Liver (tissue), 9 donors: ENCODE results near the gene MMP13. TPM values are rescaled to one million over a fixed set of nuclear protein-coding genes. Genes with fewer than 3 reads are reported as not detected.
"Not testable (repeated sequence)": the region's sequence is repeated elsewhere in the genome, so short reads cannot be mapped to it uniquely, and the experiment has no call there.

Experiments used
- DNase-seq: peaks from one replicate; pipeline ENCODE4 v3.0.0-alpha.2; 2017; ENCODE audit warnings: low spot score
- H3K27ac ChIP-seq, 2 donors: one replicate each; pipeline ENCODE4 v1.7.0; 2013; ENCODE audit warnings: inconsistent platforms in 2 of 2, low read length in 2 of 2, control low read depth in 1 of 2, low read depth in 1 of 2, mild to moderate bottlenecking in 1 of 2
- H3K27me3 ChIP-seq, 4 donors: one replicate each; pipeline versions ENCODE4 v1.6.1 to v1.7.0; 2013; ENCODE audit warnings: low read length in 3 of 4, inconsistent platforms in 1 of 4, mild to moderate bottlenecking in 1 of 4, moderate library complexity in 1 of 4; ENCODE audit not compliant: control insufficient read depth in 4 of 4, insufficient read depth in 4 of 4
- H3K36me3 ChIP-seq, 4 donors: one replicate each; pipeline versions ENCODE4 v1.6.1 to v1.7.0; 2013; ENCODE audit warnings: low read length in 3 of 4, mild to moderate bottlenecking in 3 of 4, low read depth in 1 of 4, moderate library complexity in 1 of 4; ENCODE audit not compliant: control insufficient read depth in 4 of 4, insufficient read depth in 3 of 4
- H3K4me1 ChIP-seq, 4 donors: one replicate each; pipeline versions ENCODE4 v1.6.1 to v1.7.0; 2013; ENCODE audit warnings: low read length in 3 of 4, mild to moderate bottlenecking in 3 of 4, moderate library complexity in 1 of 4; ENCODE audit not compliant: control insufficient read depth in 4 of 4, insufficient read depth in 4 of 4
- H3K4me3 ChIP-seq, 3 donors: one replicate each; pipeline versions ENCODE4 v1.6.1 to v1.7.0; 2013; ENCODE audit warnings: low read length in 3 of 3, control low read depth in 1 of 3, low read depth in 1 of 3, mild to moderate bottlenecking in 1 of 3
- H3K9ac ChIP-seq, 2 donors: one replicate each; pipeline ENCODE4 v1.7.0; 2013; ENCODE audit warnings: low read length in 2 of 2, mild to moderate bottlenecking in 2 of 2, moderate library complexity in 2 of 2, control low read depth in 1 of 2, low read depth in 1 of 2
- H3K9me3 ChIP-seq, 4 donors: one replicate each; pipeline versions ENCODE4 v1.6.1 to v1.7.0; 2013; ENCODE audit warnings: low read length in 3 of 4; ENCODE audit not compliant: control insufficient read depth in 4 of 4
- ATF3 ChIP-seq: IDR thresholded peaks from 2 replicates; pipeline ENCODE4 v1.6.1; 2016; ENCODE audit warnings: antibody characterized with exemption
- CTCF ChIP-seq: fragments of 150-350 bp; IDR thresholded peaks from 2 replicates; pipeline ENCODE4 v1.5.1; 2017; ENCODE audit warnings: improper control_type of control experiment, low read depth, low read length; ENCODE audit not compliant: missing input control
- EGR1 ChIP-seq, 2 donors: IDR thresholded peaks; 2 replicates each; pipeline ENCODE4 v1.6.1; 2016 to 2018; ENCODE audit warnings: antibody characterized with exemption in 2 of 2, low read depth in 2 of 2
- FOXA1 ChIP-seq: IDR thresholded peaks from 2 replicates; pipeline ENCODE4 v1.6.1; 2016; ENCODE audit warnings: antibody characterized with exemption
- FOXA2 ChIP-seq: IDR thresholded peaks from 2 replicates; pipeline ENCODE4 v1.6.1; 2016; ENCODE audit warnings: antibody characterized with exemption
- HNF4A ChIP-seq, 2 donors: conservative IDR thresholded peaks; 2 replicates each; pipeline ENCODE4 v1.6.1; 2016; ENCODE audit warnings: antibody characterized with exemption in 2 of 2, mild to moderate bottlenecking in 2 of 2
- JUND ChIP-seq, 2 donors: IDR thresholded peaks; 2 replicates each; pipeline ENCODE4 v1.6.1; 2016; ENCODE audit warnings: antibody characterized with exemption in 2 of 2
- MAX ChIP-seq: IDR thresholded peaks from 2 replicates; pipeline ENCODE4 v1.6.1; 2016; ENCODE audit warnings: antibody characterized with exemption
- NR2F2 ChIP-seq: IDR thresholded peaks from 2 replicates; pipeline ENCODE4 v1.6.1; 2016; ENCODE audit warnings: antibody characterized with exemption
- RAD21 ChIP-seq, 2 donors: IDR thresholded peaks; 2 replicates each; pipeline ENCODE4 v1.6.1; 2016; ENCODE audit warnings: antibody characterized with exemption in 2 of 2, mild to moderate bottlenecking in 2 of 2
- REST ChIP-seq: IDR thresholded peaks from 2 replicates; pipeline ENCODE4 v1.6.1; 2016; ENCODE audit warnings: antibody characterized with exemption, mild to moderate bottlenecking
- RXRA ChIP-seq, 2 donors: IDR thresholded peaks; 2 replicates each; pipeline ENCODE4 v1.6.1; 2017 to 2018; ENCODE audit warnings: antibody characterized with exemption in 2 of 2, mild to moderate bottlenecking in 1 of 2
- SP1 ChIP-seq: IDR thresholded peaks from 2 replicates; pipeline ENCODE4 v1.6.1; 2018; ENCODE audit warnings: antibody characterized with exemption, mild to moderate bottlenecking
- TAF1 ChIP-seq: conservative IDR thresholded peaks from 2 replicates; pipeline ENCODE4 v1.6.1; 2016; ENCODE audit warnings: antibody characterized with exemption, mild to moderate bottlenecking
- WGBS: extraction: QIAGEN DNeasy Blood & Tissue Kit; methylation state at CpG from one replicate; pipeline ENCODE4 v1.1.7; 2013; 5-methylcytosine and 5-hydroxymethylcytosine counted together
- polyA plus RNA-seq, 2 donors: library from polyadenylated mRNA; stranded (reverse) in 1 of 2; unstranded in 1 of 2; fragments of 200-250 nt in 1 of 2; fragments of >200 nt in 1 of 2; fragmentation: Nextera tagmentation in 1 of 2; extraction: Ambion mirVana in 1 of 2; gene quantifications; one replicate each; pipeline versions ENCODE4 v1.2.1 to v1.2.3, GENCODE V29; 2013 to 2015
- total RNA-seq, 2 donors: library from RNA; depleted of rRNA; stranded (reverse); fragments of >200 nt; gene quantifications; one replicate each; pipeline ENCODE4 v1.2.3, GENCODE V29; 2014
- donor health status: healthy.
- donor health status: healthy.
- donor health status: healthy.
- donor health status: healthy.
- donor health status: healthy.

MMP13 gene
- total and polyA plus RNA-seq, 4 donors: not detected

- Histone ChIP-seq H3K9ac (no peak overlapping the region), H3K4me3 (no peak overlapping the region), H3K4me1 (no peaks in the 10 kb centered on the region), H3K27me3 (no peaks in the 10 kb centered on the region), H3K9me3 (no peaks in the 10 kb centered on the region), H3K36me3 (no peaks in the 10 kb centered on the region), H3K27ac (no peak overlapping the region)
- 89% methylated on average over 5 of the region's 5 CpGs for WGBS
- TF ChIP-seq HNF4A (conservative IDR thresholded peaks at IDR 0.05) (no peak), MAX (no peak), ATF3 (no peak), TAF1 (no peak), RAD21 (IDR thresholded peaks at IDR 0.05) (no peak), NR2F2 (no peak), RXRA (IDR thresholded peaks at IDR 0.05) (no peak), FOXA1 (no peak), FOXA2 (no peak), SP1 (no peak), CTCF (no peak), REST (no peak), EGR1 (IDR thresholded peaks at IDR 0.05; ENCODE audit: low read depth in 2 of 2) (no peak), JUND (IDR thresholded peaks at IDR 0.05) (no peak)
- no peak for DNase-seq
Observed at GRCh38 chr11:102974552-102975280, 19.2 kb upstream of the MMP13 start.

GRCh38 chr11:102973698-102974097 lies 18.2 kb upstream of the MMP13 start:
- H3K4me1 ChIP-seq, H3K4me3 ChIP-seq, H3K36me3 ChIP-seq, H3K9ac ChIP-seq, DNase-seq, H3K27me3 ChIP-seq, H3K9me3 ChIP-seq, H3K27ac ChIP-seq: not testable (repeated sequence)
- WGBS: 82% methylated on average over 2 of the region's 2 CpGs
